Activated CD8-positive, alpha-beta T cell treated with anti-CD3 and anti-CD28 coated beads for 36 hours (primary cell): ENCODE measurements around the gene NAPB. TPM values are rescaled to one million over a fixed set of nuclear protein-coding genes. Genes with fewer than 3 reads are reported as not detected.

ENCODE experiments used
- ATAC-seq: fragments of 200-7000 bp; cut with Tn5 transposase; one replicate; pipeline ENCODE4 v1.10.0; 2021; ENCODE audit warnings: mild to moderate bottlenecking, moderate library complexity
- CTCF ChIA-PET: fragments of 350-600 bp; sonication (Branson Sonifier 250); formaldehyde crosslinking; loops from one replicate; lab custom pipeline; 2021; ENCODE audit warnings: antibody characterized with exemption; lab: Charles Lee
- POLR2A ChIA-PET: fragments of 350-600 bp; sonication (Branson Sonifier 250); formaldehyde crosslinking; loops from one replicate; lab custom pipeline; 2021; ENCODE audit warnings: antibody characterized with exemption; lab: Charles Lee
- DNase-seq: peaks from one replicate; pipeline ENCODE4 v3.0.0-alpha.2; 2020
- H3K27ac Mint-ChIP-seq: one replicate; pipeline ENCODE4 v1.8.0; 2021; ENCODE audit warnings: mild to moderate bottlenecking, mixed read lengths
- H3K27me3 Mint-ChIP-seq: one replicate; pipeline ENCODE4 v1.8.0; 2021; ENCODE audit warnings: mixed read lengths
- H3K36me3 Mint-ChIP-seq: one replicate; pipeline ENCODE4 v1.8.0; 2021; ENCODE audit warnings: low read depth, mixed read lengths
- H3K4me1 Mint-ChIP-seq: one replicate; pipeline ENCODE4 v1.8.0; 2021; ENCODE audit warnings: low read depth, mixed read lengths
- H3K4me3 Mint-ChIP-seq: one replicate; pipeline ENCODE4 v1.8.0; 2021; ENCODE audit warnings: mild to moderate bottlenecking, moderate library complexity, mixed read lengths
- H3K9me3 Mint-ChIP-seq: one replicate; pipeline ENCODE4 v1.8.0; 2021; ENCODE audit warnings: mixed read lengths
- CTCF ChIP-seq: fragments of 200-600 bp; IDR thresholded peaks from one replicate; pipeline ENCODE4 v1.8.0; 2022; ENCODE audit warnings: antibody characterized with exemption, mild to moderate bottlenecking
- intact Hi-C: fragments of 100-400 bp; cut with micrococcal nuclease; formaldehyde crosslinking; loops from one replicate; pipeline ENCODE4 v1.10.0; 2022
- total RNA-seq, 2 experiments: library from RNA; stranded (reverse); gene quantifications; one replicate each; pipeline ENCODE4 v1.2.3, GENCODE V29; 2021

NAPB gene
- total RNA-seq, 2 experiments from 2014 or later, result 14.3 to 16.8 TPM

GRCh38 chr20:23360531-23360930, 60.8 kb downstream of the NAPB start:
- Mint-ChIP-seq H3K27ac (peak overlapping the region; percentile 94), H3K4me1 (peaks cover 47% of the 10 kb centered on the region), H3K27me3 (no peaks in the 10 kb centered on the region), H3K4me3 (peak overlapping the region; percentile 78), H3K9me3 (no peaks in the 10 kb centered on the region), H3K36me3 (peaks cover 17% of the 10 kb centered on the region)
- DNase-seq (no peak), ATAC-seq (no peak)
- no peak for TF ChIP-seq CTCF
- ChIA-PET POLR2A (interaction anchor here (4.6 kb wide), 1 partner anchor 10 kb away, joined by 43 read pairs; the partner anchor contains the start of gene NXT1), CTCF (interaction anchor here (1.5 to 1.9 kb wide), 2 partner anchors 11 to 246 kb away, joined by 4 to 6 read pairs; no protein-coding TSS in a partner anchor)
- intact Hi-C loops, result loop anchor here (5.0 to 10.0 kb wide), 2 partner anchors 62 to 244 kb away; partner anchors contain the start of genes CST9 and NAPB

- Mint-ChIP-seq H3K9me3 (no peaks in the 10 kb centered on the region), H3K4me1 (peaks cover 37% of the 10 kb centered on the region), H3K27me3 (no peaks in the 10 kb centered on the region), H3K27ac (peak overlapping the region; percentile 85), H3K4me3 (peak overlapping the region; percentile 68), H3K36me3 (peaks cover 7% of the 10 kb centered on the region)
- DNase-seq, result no peak
- intact Hi-C loops, result no loop called here
- TF ChIP-seq CTCF, result no peak
- ATAC-seq, result no peak
- ChIA-PET POLR2A (interaction anchor here (1.5 to 4.6 kb wide), 2 partner anchors 8 to 63 kb away, joined by 6 to 43 read pairs; partner anchors contain the start of genes NAPB and NXT1), CTCF (interaction anchor here (0.9 to 1.9 kb wide), 3 partner anchors 9 to 248 kb away, joined by 3 to 7 read pairs (median 4); partner anchors contain the start of gene NXT1)
These were observed 62.2 kb downstream of the NAPB start for GRCh38 chr20:23358923-23359593.

GRCh38 chr20:23358563-23358906, 62.8 kb downstream of the NAPB start:
- no peak for DNase-seq
- no peaks in the 10 kb centered on the region for H3K9me3 Mint-ChIP-seq
- peaks cover 35% of the 10 kb centered on the region for H3K4me1 Mint-ChIP-seq
- ATAC-seq, result no peak
- intact Hi-C loops, result no loop called here
- peak overlapping the region; percentile 85 for H3K27ac Mint-ChIP-seq
- peak overlapping the region; percentile 68 for H3K4me3 Mint-ChIP-seq
- TF ChIP-seq CTCF, result no peak
- CTCF ChIA-PET, result interaction anchor here (0.9 to 1.9 kb wide), 4 partner anchors 8 to 248 kb away, joined by 3 to 7 read pairs (median 5); partner anchors contain the start of genes NAPB and NXT1
- POLR2A ChIA-PET, result interaction anchor here (1.5 to 4.6 kb wide), 2 partner anchors 8 to 63 kb away, joined by 6 to 43 read pairs; partner anchors contain the start of genes NAPB and NXT1
- no peaks in the 10 kb centered on the region for H3K27me3 Mint-ChIP-seq
- peaks cover 12% of the 10 kb centered on the region for H3K36me3 Mint-ChIP-seq

- H3K4me1 Mint-ChIP-seq, result peaks cover 33% of the 10 kb centered on the region
- ATAC-seq, result peak; percentile 85
- peak overlapping the region; percentile 95 for H3K27ac Mint-ChIP-seq
- CTCF ChIA-PET, result interaction anchor here (0.9 to 1.8 kb wide), 3 partner anchors 8 to 65 kb away, joined by 3 to 7 read pairs (median 6); partner anchors contain the start of genes NAPB and NXT1
- intact Hi-C loops, result no loop called here
- no peaks in the 10 kb centered on the region for H3K27me3 Mint-ChIP-seq
- no peak for TF ChIP-seq CTCF
- peak overlapping the region; percentile 92 for H3K4me3 Mint-ChIP-seq
- POLR2A ChIA-PET, result interaction anchor here (1.0 to 4.6 kb wide), 4 partner anchors 7 to 64 kb away, joined by 3 to 43 read pairs (median 4); partner anchors contain the start of genes NAPB and NXT1
- DNase-seq, result peak; percentile 100
- no peaks in the 10 kb centered on the region for H3K9me3 Mint-ChIP-seq
- peaks cover 14% of the 10 kb centered on the region for H3K36me3 Mint-ChIP-seq
These were observed 63.3 kb downstream of the NAPB start for GRCh38 chr20:23357767-23358562.
